NCI-H345 treated with DMSO at 0.1 percent for 48 hours (cell line): ENCODE data around the gene PTPRCAP.
"Not testable (repeated sequence)": the region's sequence is repeated elsewhere in the genome, so short reads cannot be mapped to it uniquely, and the experiment has no call there.

Experiments
- DNase-seq: peaks from one replicate; lab custom pipeline; 2025; ENCODE audit not compliant: unreplicated experiment; lab: John Stamatoyannopoulos, UW

The PTPRCAP gene

DNA sequence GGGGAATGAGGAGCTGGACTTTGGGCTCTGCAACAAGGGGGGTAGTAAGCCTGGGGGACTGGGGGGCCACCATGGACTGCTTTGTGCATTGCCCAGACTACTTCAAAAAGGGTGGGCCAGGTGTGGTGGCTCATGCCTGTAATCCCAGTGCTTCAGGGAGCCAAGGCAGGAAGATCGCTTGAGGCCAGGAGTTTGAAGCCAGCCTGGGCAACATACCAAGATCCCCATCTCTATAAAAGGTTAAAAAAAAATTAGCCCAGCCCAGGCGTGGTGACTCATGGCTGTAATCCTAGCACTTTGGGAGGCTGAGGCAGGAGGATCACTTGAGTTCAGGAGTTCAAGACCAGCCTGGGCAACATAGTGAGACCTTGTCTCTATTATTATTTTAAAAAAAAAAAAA, 28.0 kb upstream of the PTPRCAP start:
- DNase-seq, result not testable (repeated sequence)

GRCh38 chr11:67465189-67465510, 27.7 kb upstream of the PTPRCAP start:
- no peak for DNase-seq

DNA sequence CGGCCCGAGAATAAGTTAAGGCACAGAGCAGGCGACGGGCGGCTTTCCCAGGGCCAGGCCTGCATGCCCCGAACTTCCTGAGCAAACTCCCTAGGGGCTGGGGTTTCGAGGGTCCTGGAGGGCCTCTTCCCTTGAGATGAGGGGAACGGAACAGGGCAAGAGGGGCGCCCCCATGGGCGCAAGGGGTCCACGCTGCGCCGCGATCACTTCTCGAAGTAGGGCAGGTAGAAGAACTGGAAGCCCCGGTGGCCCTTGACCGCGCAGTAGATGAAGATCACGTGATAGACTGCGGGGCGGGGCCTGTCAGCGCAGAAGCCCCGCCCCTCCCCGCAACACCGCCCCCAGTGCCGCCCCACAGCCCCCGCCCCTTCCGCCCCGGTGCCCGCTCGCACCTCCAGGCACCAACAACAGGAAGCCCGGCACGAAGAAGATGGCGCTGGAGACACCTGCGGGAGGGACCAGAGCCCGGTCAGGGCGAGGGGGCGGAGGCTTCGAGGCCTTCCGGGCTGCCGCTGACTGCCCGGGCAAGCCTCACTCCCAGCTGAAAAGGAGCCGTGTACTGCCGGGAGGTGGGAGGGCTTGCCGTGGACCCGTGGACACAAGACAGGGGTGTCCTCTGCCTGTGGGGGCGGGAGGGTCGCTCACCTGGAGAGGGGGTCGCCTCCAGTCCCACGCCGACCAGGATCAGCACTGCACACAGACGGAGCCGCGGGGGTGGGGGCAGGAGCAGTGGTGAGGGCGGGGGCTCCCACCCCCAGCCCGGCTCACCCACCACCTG, 27.1 kb upstream of the PTPRCAP start:
- peak; percentile 14 for DNase-seq

- DNase-seq, result no peak
Measured at GRCh38 chr11:67463680-67464410, 26.4 kb upstream of the PTPRCAP start.

GRCh38 chr11:67463186-67463585, 25.7 kb upstream of the PTPRCAP start:
- DNase-seq, result no peak

GRCh38 chr11:67458266-67458665, 20.8 kb upstream of the PTPRCAP start:
- no peak for DNase-seq

- no peak for DNase-seq
Measured at GRCh38 chr11:67457453-67457852, 20.0 kb upstream of the PTPRCAP start.

- DNase-seq, result no peak
Measured at GRCh38 chr11:67456068-67456705, 18.7 kb upstream of the PTPRCAP start.

DNA sequence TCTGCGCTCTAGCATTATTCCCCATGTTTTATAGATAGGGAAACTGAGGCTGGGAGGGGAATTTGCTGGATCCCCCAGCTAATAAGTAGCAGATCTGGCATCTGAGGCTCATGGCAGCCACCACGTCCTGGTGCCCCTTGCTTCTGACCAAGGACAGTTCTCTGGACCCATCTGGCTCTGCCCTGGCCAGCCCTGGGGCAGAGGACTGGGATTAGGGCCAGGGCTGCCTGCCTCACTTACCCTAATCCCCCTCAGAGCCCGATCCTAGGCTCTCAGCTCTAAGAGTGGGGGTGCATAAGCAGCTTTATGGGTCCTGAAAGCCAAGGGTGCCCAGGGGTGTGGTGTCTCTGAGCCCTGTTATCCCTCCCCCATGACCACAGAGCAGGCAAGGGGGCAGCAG, 17.6 kb upstream of the PTPRCAP start, which contains the start of gene CABP4:
Gene CABP4, plus strand, starts transcription at position 301 of the 400 bp plus-strand sequence. Its CDS starts 70 bp downstream, at position 371.
- no peak for DNase-seq

DNA sequence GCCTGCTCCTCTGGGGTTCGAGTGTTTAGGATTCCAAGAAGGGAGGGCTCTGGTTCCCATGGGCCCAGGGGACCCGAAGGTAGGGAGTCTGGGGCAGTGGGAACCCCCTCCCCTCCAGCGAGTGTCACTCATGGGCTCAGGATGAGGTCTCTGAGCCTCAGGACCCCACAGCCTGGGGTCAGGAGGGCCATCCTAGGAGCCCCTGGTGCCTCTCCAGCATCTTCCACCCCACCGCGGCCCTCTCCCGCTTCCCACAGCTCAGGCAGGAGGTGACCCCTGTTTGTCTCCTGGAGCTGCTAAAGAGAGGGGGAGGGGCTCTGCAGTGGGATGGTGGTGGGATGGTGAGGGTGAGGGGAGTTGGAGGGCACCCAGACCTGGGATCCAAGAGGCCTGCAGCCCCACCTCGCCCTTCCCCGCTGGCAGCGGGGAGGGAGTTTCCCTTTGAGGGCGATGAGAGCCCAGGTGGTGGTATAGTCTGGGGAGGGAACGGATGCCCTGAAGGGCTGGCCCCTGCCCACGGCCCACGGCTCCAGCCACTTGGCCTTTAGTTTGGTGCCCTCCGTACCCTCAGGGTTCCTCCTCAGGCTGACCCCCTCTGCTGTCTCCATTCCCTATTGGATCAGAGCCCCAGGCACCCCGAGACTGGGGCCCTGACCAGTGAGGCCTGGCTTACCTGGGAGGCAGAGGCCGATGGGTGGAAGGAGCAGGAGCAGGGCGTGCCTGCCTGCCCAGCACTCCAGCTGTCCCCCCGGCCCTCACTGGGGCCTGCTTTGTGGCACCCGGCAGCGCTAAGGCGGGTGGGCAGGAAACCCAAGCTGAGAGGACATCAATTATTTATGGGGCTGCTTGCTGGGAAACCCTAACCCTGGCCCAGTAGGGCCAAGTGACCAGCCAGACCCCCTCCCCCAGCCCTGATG, 16.6 kb upstream of the PTPRCAP start:
- DNase-seq, result no peak

GRCh38 chr11:67452141-67452952, 14.9 kb upstream of the PTPRCAP start, which contains the start of gene GPR152:
TSS of gene GPR152 (minus strand) at chr11:67452729. CDS start at chr11:67452724, 5 bp downstream.
- DNase-seq, result no peak

DNA sequence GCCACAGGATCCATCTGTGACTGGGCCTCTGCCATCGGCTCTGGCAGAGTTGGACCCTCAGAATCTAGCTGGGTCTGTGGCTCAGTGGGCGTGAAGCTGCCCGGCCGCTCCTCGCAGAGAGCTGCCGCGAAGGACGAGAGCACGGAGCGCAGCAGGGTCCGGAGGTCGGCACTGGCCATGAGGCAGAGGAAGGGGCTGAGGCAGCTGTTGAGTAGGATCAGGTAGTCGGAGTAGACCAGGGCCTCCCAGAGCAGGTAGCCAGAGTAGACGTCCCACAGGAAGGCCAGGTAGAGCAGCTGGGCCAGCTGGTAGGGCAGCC, 14.1 kb upstream of the PTPRCAP start:
- DNase-seq, result no peak

- no peak for DNase-seq
Measured at GRCh38 chr11:67450796-67451657, 13.5 kb upstream of the PTPRCAP start.

- no peak for DNase-seq
Measured at GRCh38 chr11:67449116-67449844, 11.8 kb upstream of the PTPRCAP start.

- no peak for DNase-seq
Measured at GRCh38 chr11:67448220-67448609, 10.7 kb upstream of the PTPRCAP start.

DNA sequence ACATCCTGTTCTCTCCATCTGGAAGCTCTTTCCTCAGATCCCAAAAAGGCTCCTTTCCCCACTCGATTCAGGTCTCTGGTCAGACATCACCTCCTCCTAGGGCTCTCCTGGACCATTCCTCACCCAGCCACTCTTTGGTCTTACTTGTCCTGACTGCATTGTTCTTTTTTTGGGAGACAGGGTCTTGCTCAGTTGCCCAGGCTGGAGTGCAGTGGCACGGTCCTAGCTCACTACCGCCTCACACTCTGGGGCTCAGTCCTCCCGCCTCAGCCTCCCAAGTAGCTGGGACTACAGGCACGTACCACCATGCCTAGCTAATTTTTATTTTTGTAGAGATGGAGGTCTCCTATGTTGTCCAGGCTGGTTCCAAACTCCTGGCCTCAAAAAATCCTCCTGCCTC, 8.0 kb upstream of the PTPRCAP start:
- DNase-seq, result no peak

GRCh38 chr11:67442504-67443404, 5.3 kb upstream of the PTPRCAP start:
- no peak for DNase-seq
